Activated CD8-positive, alpha-beta memory T cell treated with anti-CD3 and anti-CD28 coated beads for 4 hours (primary cell): Measurements from ENCODE around the gene TAF8.

Experiments used
- DNase-seq, 2 donors: peaks; one replicate each; pipeline ENCODE4 v3.0.0-alpha.2; 2020; ENCODE audit warnings: low read depth in 2 of 2

TAF8 gene

GRCh38 chr6:42123379-42124103 lies 73.2 kb downstream of the TAF8 start:
- no peak for DNase-seq

DNA sequence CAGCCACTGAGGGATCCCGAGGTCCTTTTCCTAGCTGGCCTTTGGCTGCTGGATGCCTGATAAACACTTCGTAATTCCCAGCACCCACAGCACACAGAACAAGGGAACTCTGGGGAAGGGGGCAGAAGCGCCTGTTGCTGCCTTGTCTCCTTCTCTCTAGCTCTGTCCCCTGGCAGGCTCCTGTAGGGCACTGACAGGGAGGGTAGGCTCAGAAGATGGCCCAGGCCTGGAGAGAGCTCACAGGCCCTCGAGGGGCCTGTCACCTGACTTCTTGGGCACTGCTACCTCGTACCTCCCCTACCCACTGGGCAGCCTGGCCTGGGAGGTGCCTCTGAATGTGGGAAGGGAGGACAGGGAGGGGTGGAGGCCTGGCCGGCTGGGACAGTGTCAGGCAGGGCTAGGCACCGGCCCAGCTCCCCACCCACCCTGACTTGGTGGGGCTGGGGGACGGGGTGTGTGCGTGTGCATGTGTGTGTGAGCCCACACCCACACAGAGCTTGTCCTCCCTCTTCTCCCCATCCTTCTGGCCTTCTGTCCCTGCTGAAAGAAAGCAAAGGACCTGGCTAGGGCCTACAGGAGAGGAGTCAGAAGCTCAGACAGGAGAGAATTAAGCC lies 74.0 kb downstream of the TAF8 start:
- DNase-seq = no peak

DNA sequence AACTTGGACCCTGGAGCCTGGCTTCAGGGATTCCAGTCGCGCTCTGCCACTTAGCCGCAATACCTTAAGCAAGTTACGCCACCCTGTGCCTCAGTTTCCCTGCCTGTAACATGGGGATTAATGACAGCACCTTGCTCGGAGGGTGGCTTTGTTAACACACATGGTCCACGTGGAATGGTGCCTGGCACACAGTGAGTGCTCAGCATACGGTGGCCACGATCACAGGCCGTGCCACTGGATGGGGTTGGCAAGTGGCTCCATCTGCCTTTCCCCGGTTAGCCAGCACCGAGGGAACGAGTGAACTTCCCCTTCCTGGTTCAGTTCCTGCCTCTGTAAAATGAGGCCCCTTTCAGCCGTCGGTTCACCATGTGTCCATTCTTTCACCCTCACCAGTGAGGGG lies 74.9 kb downstream of the TAF8 start:
- DNase-seq = no peak

DNA sequence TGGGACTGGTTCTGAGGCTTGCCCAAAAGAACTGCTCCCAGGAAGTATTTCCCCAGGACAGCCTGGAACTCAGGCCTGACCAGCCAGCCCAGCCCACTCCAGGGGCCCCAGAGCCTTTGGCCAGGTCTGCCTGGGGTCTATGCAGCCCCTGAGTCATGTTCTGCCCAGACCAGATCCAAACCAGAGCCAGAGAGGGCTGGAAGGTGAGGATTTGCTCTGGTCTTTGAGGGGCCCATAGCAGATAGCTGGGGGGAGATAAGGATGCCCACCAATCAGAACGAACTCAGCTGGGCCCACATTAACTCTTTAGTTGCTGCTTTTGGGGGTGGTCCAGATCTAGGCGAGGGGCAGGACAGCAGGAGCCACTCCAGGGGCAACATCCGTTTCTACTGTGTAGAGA lies 75.3 kb downstream of the TAF8 start:
- no peak for DNase-seq

DNA sequence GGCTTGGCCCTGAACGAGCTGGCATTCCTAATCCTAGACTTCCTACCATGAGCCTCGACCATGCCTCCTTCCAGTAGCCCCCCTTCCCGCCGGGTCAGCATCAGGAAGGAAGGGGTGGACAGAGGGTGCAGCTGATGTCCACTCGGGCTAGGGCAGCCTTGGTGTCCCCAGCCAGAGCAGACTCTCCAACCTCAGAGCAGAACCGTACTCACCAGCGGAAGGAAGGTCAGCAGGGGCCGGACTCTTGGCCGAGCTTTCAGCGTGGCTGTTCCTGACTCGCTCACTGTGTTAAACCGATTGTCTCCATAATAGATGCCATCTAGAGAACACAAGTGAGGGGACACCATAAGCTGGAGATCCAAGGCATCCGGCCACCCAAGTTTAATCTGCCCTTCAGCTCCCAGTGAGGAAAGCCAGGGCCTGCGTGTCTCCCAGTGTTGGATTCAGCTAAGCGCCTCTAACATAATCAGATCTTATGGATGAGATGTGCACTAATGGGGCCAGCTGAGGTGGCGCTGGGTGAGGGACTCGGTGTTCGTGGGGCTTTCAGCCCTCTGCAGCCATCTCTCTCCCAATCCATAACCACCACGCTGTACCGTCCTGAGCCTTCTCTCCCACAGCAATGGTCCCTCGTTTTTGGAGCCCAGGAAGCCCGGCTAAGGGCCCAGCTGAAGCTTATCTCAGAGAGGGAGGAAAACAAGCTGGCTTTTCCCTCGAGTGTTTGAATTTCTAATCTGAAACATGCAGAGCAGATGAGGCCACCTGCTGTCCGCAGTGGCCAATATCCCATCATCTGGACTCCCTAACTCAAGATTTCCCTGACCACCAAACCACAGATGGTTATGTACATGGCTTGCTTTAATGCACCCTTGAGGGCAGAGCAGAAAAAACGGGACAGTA lies 78.4 kb downstream of the TAF8 start:
- DNase-seq = no peak

DNA sequence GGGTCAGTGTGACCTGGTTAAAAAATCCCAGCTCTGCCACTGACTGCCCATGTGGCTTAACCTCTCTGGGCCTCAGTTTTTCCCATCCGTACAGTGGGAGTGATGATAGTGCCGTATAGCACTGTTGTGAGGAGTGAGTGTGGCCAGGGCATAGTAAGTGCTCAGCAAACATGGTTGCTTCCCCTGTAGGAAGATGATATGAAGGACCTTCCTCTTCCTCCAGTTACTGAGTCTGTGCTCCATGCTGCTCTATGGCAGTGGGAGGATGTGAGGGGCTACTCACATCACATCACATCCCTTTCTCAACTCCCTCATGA lies 79.0 kb downstream of the TAF8 start:
- DNase-seq = no peak

DNA sequence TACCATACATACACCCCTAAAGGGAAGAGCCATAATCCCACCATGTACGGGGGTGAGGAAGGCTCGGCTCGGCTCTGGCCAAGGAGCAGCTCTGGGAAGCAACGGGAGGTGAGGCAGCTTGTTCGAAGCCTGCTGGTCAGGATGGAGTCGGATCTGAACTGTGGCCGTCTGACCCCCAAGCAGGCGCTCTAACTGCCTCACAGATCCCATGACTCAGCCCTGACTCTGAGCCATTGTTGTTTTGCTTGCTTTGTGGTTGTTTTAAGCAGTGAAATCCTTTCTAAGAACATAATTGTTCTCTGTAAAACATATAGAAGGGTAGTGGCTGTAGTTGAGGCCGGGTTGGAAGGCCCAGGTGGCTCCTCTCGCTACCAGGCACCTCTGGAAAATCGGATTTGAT lies 81.2 kb downstream of the TAF8 start:
- no peak for DNase-seq

- DNase-seq = no peak
Measured at GRCh38 chr6:42133926-42134325, 83.6 kb downstream of the TAF8 start.

GRCh38 chr6:42135161-42135560 lies 84.8 kb downstream of the TAF8 start:
- no peak for DNase-seq

DNA sequence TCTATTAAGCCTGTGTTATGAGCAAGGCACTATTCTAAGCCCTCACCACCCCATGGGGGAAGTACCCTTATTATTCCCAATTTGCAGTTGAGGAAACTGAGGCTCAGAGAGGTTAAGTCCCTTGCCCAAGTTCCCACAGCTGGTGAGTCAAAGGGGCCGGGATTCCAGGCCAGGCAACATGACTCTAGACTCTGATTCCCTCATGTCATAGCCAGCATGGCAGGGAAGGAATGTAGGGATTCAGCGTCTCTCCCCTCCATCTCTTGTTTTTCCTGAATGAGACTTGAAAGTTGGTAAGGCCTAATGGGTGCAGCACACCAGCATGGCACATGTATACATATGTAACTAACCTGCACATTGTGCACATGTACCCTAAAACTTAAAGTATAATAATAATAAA lies 85.4 kb downstream of the TAF8 start:
- DNase-seq = no peak

DNA sequence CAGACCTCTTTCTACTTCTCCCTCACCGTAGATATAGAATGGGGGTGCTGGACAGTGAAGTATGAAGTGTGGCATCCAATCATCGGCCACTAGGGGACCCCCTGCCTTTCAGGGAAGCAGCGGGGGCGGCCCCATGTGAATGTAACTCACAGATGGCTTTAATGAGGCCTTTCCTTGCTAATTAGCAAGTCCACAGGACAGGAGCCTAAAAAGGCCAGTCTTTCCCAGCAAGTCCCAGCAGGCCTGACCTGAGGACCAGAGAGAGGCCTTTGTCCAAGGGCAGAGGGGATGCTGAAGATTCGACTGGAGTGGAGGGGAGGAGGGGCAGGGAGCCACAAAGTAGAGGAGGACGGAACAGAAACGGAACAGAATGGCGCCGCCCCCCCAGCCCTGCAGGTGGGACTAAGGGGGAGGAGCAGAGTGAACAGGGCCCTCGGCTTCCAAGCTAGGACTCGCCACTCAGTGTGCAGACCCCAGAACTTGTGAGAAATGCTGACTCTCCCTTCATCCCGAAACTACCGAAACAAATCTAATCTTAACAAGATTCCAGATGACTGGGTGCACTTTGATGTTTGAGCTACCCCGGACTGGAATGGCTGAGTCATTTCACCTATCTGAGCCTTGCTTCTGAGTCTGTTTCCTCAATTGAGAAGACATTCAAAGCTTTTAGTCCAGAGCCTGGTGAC lies 86.3 kb downstream of the TAF8 start:
- DNase-seq = no peak
